GM12875 (cell line): ENCODE measurements around the gene TM9SF1.

Experiments
- H3K4me3 ChIP-seq: one replicate; pipeline ENCODE4 v1.5.1; 2011; ENCODE audit warnings: low read depth, low read length, control low read depth
- CTCF ChIP-seq: IDR thresholded peaks from 2 replicates; pipeline ENCODE4 v1.5.1; 2011; ENCODE audit warnings: low read depth, mild to moderate bottlenecking, control low read depth, inconsistent platforms, low read length, moderate library complexity, borderline replicate concordance; ENCODE audit not compliant: insufficient read depth

Gene TM9SF1, protein sequence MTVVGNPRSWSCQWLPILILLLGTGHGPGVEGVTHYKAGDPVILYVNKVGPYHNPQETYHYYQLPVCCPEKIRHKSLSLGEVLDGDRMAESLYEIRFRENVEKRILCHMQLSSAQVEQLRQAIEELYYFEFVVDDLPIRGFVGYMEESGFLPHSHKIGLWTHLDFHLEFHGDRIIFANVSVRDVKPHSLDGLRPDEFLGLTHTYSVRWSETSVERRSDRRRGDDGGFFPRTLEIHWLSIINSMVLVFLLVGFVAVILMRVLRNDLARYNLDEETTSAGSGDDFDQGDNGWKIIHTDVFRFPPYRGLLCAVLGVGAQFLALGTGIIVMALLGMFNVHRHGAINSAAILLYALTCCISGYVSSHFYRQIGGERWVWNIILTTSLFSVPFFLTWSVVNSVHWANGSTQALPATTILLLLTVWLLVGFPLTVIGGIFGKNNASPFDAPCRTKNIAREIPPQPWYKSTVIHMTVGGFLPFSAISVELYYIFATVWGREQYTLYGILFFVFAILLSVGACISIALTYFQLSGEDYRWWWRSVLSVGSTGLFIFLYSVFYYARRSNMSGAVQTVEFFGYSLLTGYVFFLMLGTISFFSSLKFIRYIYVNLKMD

DNA sequence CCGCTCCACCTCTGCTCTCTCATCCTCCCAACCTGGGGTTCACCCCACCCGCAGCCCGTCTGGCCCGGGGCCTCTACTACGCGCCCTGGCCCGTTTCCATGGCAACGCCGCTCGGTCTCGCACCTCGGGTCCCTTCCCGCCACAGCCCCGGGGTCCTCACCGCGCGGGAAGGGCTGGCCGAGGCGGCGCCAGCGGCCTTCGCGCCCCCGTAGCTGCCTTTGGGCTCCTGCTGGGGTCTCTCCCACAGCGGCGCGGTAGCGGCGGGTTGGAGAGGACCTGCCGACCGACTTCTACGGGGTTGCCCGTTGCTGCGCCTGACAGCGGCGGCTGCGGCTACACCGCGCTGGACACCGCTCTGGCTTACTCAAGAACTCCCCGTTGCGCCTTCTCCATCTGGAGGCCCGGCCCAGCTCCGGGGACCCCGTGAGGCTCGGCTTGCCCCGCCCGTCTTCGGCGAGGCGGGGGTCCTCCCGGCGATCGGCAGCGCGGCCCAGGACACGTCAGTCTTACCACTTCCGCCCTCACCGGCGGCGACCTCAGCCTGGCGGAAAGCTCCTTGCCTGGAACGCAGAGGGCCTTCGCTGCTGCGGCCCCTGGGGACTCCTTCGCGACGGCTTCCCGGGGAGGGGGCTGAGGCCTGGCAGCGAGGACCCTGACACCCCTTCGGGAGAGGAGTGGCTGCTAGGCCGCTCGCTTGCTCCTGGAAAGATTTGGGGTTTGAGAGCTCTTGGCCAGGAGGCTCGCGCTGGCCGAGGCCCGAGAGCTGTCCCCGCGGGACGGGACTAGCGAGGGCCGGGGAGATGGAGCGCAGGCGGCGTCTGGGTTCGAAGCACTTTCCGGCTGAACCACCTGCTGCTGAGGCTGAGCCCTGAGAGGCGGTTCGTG lies at the start of gene TM9SF1:
Gene TM9SF1, minus strand, starts transcription at position 256 of the 885 bp plus-strand sequence. CDS start 422 bp downstream, outside the sequence.
- peak within 1 kb of the TSS; percentile 70 for H3K4me3 ChIP-seq
- TF ChIP-seq CTCF: no peak

DNA sequence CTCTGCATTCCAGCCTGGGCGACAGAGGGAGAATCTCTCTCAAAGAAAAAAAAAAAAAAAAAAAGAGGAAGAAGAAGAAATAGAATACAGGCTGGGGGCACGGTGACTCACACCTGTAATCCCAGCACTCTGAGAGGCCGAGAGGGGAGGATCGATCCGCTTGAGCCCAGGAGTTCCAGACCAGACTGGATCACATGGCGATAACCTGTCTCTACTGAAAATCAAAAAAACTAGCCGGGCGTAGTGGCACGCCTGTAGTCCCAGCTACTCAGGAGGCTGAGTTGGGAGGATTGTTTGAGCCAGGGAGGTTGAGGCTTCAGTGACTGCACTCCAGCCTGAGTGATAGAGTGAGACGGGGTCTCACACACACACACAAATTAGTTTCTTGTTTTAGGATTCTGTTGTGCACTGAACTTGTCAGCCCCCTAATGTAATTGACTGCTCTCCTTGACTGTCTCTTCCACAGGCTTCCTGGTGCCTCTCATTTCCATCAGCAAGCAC lies 48.1 kb upstream of the TM9SF1 start:
- H3K4me3 ChIP-seq: peak overlapping the region; percentile 12
- no peak for TF ChIP-seq CTCF

DNA sequence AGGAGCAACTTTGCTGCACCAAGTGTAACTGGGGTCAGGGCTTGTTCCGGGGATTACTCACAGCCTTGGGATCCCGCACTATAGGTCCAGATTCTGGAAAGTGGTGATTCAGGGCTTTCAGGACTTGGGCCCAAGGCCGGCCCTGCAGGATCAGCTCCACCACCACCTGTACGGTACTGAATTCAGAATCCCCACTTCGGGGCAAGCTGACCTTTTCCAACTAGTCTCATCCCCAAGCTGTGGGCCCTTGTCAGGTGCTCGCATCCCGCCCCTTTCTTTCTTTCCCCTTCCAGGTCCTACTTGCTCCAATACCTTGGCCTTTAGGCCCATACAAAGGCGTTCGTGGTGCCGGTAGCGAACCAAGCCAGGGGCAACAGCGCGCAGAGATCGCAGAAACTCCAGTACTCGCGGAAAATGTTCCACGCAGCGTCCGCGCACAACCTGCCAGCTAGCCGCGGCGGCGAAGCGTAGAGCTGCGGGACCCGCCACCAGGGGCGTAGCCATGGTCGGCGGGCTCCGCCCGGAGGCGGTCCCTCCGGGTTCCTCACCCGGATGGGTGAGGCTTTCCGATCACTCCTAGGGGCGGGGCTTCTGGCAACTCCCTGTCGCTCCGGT lies 46.7 kb upstream of the TM9SF1 start:
- TF ChIP-seq CTCF: no peak; the same call in none of the 2 replicates
- peak overlapping the region; percentile 44 for H3K4me3 ChIP-seq

DNA sequence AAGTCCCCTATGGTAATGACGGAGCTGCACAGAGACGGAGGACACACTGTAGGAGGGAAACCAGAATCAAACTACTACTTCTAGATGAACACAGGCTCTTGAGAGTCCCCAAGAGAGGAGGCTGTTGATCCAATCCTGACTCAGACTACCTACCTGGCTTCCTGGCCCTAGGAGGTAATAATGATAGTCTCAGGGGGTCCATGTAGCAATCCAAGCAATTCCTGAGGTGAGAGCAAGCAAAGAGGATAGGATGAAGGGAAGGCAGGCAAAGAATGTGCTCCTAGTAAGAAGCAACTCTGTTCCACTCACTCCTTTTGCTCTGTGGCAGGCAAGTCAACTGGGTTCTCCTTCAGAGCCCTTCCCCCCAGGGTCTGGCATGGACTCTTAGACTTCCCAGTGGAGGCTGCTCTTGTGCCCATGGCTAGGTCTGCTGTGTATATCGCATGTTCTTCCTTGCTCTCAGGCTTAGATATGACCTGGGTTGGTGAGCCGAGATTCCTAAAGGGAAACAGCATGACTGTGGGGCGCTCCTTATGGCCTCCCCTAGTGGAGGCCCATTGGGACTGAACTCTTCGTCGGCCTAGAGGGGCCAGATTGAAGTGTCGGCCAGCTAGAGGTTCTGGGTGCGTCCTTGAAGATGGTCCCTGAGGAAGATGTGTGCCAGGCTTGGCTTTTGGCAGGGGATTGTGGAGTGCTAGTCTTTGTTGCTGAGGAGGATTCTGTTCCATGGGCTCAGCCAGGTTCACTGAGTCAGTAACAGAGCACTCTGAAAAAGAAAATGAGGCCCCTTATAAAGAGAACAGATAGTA lies 45.1 kb upstream of the TM9SF1 start:
- H3K4me3 ChIP-seq: no peak overlapping the region
- TF ChIP-seq CTCF: no peak

DNA sequence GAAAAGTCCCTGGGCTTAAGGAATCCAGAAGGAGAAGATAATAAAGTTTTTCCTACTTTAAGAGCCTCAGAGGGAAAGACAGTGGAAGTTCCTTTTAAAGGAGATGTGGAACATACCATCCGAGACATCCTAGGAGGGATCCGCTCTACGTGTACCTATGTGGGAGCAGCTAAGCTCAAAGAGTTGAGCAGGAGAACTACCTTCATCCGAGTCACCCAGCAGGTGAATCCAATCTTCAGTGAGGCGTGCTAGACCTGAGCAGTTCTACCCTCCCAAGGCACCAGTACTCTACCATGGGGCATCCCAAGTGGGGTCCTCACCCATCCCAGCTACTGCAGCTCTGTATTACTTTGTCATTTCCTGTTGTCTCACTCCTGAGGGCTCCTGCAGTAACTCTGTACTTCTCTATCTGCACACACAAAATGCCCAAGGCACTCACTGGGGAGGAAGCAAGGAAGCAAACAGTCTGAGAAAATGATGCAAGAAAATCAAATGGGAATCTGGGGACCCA lies 43.3 kb upstream of the TM9SF1 start:
- no peak for TF ChIP-seq CTCF

DNA sequence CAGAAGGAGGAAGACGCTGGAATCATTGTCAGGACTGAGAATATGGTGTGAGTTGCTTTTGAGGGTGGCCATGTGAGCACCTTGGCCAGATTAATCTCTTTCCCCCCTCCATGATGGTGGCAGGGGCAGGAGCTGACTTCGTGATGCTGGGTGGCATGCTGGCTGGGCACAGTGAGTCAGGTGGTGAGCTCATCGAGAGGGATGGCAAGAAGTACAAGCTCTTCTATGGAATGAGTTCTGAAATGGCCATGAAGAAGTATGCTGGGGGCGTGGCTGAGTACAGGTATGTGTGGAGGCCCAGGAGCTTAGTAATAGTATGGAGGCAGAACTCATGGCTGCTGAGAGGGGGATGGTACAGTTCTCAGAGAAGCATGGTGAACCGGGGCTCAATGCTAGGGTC lies 42.9 kb upstream of the TM9SF1 start:
- no peak for TF ChIP-seq CTCF
- H3K4me3 ChIP-seq: no peak overlapping the region

More for the DNA sequence above, 43.3 kb upstream of the TM9SF1 start:
- H3K4me3 ChIP-seq: no peak overlapping the region
